ENCODE data around the gene LONP1.

The LONP1 gene

DNA sequence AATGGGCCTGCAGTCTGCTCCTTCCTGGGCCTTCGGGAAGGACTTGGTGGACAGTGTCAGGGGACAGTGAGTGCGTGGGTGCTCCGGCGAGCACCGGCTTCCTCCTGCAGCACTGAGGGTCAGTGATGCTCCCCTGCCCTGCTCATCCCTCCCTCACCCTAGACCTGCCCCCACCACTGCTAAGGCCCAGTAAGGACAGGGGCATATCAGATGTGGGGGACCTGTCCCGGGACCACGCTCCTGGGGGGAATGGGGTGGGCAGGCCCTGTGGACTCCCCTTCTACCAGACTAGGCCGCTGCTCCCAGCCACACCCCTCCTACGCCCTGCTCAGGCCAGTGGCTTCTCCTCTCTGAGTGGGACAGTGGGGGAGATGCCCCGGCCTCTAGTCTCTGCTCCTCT, 42.8 kb downstream of the LONP1 start:
- no peak for DNase-seq

DNA sequence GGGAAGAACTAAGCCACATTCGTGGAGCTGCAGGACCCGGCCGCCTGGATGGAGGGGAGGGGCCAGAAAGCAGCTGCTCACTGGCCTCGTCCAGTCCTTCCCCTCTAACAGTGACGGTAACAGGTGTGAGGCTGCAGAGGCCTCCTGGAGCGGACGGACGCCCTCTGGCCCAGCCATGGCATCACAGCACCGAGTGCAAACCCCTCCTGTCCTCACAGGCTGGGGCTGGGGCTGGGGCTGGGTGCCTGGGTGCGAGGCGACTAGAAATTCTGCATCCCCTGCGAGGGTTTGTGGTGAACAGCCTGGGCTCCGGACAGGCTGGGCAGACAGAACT, 43.2 kb downstream of the LONP1 start:
- DNase-seq: no peak

DNA sequence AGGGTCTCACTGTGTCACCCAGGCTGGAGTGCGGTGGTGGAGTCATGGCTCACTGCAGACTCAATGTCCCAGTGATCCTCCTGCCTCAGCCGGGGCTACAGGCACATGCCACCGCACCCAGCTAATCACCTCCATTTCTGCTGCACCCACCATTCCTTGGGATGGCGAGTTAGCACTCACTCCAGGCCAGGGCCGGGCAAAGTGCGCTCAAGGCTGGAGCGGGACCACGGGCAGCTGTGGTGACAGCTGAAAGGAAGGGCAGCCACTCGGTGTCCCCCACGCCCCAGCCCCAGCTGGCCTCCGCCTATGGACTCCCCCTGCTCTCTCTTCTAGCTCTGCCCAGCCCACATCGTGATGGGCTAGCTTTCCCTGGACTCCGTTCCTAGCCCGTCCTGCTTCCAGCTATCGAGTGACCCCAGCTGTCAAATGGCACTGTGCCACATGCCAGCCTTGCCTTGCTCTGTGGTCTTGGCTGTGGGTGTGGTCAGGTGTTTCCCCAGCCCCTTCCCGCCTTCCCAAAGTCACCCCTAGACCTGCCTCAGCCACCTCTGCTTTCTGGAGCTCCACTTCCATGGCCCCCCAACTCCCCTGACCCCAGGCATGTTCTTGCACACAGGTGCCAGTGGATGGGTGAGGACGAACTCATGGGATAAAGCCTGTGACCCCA, 43.7 kb downstream of the LONP1 start:
- DNase-seq: no peak

DNA sequence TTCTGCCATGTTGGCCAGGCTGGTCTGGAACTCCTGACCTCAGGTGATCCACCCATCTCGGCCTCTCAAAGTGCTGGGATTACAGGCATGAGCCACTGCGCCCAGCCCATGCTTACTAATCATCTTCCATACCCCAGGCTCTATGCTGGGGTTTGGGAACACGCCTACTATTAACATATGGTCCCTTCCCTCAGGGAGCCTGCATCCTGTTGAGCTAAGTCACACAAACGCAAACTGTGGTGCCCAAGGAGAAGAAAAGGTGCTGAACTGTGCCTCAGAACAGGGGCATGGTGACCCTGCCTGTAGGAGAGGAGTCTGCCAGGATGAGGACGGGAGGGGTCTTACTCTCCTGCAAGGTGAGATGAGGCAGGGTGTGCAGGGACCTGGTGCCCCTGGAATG, 45.2 kb downstream of the LONP1 start:
- peak; percentile 23 for DNase-seq

DNA sequence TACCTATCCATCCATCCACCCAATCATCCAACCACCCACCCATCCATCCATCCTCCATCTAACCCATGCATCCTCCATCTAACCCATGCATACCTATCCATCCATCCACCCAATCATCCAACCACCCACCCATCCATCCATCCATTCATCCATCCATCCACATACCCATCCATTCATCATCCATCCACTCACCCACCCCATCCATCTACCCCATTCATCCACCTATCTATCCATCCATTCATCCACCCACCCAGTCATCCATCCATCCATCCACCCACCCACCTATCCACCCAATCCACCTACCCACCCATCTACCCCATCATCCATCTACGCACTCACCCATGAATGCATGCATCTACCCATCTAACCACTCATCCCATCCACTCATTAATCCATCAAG, 46.2 kb downstream of the LONP1 start:
- no peak for DNase-seq

DNA sequence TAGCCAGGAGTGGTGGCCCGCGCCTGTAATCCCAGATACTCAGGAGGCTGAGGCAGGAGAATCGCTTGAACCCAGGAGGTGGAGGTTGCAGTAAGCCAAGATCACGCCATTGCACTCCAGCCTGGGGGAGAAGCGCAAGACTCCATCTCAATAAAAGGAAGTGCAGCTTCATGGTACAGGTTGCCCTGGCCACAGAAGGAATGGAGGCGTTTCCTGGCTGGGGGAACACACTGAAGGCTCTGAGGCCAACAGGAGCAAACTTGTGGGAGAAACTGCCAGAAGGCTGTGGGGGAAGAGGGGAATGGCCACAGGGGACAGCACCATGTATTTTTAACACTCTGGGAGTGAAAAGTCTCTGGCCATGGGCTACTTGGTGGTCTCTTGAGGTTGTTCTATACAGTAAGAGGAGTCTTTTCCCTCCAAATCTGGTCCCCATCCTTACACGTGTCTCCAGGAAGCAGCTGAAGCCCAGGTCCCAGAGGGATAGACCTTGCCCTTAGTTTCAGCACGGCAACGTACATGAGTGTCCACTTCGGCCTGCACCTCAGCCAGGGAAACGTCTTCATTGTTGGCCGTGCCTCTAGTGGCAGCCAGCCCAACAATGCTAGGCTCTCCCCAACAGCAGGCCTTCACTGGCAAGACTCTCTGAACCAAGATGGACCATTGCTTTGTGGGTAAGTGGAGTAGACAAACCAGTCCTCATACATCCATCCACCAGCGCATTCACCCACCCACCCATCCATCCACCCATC, 47.1 kb downstream of the LONP1 start:
- DNase-seq: no peak

DNA sequence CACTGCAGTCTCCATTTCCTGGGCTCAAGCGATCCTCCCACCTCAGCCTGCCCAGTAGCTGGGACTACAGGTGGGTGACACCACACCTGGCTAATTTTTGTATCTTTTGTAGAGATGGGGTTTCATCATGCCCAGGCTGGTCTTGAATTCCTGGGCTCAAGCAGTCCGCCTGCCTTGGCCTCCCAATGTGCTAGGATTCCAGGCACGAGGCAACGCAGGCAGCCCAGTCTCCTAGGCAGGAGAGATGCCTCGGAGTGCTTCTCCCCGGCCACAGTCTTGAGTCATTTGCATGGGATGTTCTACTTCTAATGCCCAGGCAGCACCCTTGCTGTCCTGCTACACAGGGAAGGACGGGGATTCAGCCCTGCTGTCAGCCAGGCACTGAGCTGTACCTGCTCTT, 48.3 kb downstream of the LONP1 start:
- DNase-seq: no peak

DNA sequence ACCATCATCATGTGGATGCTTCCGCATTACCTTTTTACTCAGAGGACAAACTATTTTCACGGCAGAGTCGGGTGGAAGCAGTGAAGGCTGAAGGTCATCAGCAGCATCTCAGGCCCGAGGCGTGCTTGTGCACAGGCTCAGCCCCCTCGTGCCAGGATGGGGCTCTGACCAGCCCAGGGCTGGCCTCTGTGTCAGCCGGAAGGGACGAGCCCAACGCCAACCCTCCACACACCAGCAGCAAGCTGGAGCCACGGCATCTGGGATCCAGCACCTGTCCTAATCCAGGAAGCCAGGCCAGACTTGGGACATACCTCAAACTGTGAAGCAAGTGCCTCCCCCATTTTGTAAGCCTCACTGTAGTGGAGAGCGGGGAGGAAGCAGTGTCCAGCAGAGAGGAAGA, 50.7 kb downstream of the LONP1 start:
- DNase-seq: no peak

DNA sequence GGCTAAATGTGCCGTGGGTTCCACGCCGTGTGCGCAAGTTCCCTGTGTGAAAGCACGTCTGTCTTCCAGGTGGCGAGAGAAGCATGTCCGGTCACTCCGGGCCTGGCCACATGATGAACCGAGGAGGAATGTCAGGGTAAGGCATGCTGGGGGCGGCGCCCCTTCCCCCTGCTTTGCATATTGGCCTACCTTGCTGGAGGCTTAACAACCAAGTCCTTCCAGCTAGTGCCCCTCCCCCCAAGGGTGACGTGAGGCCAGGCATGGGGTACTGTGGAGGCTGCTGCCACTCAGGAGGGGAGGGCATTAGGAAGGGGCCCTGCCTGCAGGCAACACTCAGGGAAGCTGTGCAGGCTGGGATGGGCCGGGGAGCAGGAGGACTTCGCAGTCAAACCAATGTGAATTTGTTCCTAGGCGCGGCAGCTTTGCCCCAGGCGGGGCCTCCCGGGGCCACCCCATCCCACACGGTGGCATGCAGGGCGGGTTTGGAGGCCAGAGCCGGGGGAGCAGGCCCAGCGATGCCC, 52.1 kb downstream of the LONP1 start:
- DNase-seq: no peak

DNA sequence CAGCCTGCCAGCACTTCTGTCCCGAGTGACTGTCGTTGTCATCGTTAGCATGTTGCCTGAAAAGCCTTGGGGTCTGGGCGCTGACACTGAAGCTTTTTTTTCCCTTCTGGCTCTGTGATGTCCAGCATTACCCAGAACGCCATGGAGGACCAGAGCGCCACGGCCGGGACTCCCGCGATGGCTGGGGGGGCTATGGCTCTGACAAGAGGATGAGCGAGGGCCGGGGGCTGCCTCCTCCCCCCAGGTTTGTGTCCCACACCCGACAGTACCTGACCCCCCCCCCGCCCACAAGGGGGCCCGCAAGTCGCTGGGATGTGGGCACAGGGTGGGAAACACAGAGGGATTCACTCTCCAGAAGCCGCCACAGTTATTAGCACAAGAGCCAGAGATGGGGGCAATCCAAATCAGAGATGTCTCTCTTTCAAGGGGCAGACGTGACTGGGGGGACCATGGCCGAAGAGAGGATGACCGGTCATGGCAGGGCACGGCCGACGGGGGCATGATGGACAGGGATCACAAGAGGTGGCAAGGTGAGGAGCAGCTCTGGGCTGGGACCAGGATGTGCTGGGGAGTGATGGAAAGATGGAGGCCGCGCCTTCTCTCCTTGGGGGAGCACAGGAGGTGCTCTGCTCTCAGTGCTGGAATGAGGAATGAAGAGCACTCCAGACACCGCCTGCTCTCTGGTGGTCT, 52.9 kb downstream of the LONP1 start:
- DNase-seq: no peak

DNA sequence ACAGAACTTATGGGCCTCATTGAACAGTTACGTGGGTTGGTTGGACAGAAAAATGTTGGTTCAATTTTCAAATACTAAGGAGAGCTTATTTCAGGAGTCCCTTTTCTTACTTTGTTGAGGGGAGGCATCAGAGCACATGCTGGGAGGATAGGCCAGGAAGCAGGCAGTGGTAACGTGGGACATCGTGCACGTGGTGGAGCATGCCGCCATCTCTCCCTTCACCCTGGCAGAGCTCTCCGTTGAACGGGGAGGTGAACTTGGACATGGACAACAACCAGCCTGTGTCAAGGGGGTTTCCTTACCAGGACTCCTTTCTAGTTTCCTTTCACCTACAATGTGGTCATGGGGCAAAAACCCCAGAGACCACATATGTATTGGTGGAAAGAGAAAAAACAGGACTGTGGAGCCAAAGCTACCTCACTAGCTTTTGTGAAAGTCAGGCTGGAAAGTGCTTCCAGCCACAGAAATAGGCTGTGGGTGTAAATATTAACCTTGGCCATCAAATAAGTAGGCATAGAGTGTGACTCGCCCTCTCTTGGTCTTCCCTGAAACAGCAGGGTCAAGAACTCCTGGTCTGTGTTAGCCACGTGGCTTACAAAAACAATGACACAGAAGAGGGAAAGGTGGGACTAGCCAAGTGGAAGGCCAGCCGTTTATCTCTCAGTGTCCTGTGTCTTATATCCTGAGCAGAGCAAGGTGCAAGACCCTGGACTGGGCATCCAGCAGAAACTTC, 54.0 kb downstream of the LONP1 start:
- no peak for DNase-seq

DNA sequence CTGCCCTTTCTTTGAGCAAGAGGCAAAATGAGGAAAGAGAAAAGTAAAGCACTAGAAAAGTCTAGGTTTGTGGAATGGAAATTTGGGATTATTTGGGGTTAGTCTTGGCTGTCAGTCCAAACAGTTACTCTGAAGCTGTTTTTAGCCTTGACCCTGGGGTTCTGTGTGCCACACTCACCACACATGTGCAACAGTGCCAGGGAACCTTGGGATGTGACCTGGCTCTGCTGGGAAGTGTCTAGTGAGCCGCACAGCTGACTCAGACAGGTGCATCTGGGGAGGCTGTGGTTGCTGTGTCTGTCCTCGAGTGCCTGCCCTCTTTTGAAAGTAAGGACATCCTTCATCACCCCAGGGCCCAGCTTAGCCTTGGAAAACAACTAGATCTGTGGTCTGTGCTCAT, 55.4 kb downstream of the LONP1 start:
- DNase-seq: no peak

DNA sequence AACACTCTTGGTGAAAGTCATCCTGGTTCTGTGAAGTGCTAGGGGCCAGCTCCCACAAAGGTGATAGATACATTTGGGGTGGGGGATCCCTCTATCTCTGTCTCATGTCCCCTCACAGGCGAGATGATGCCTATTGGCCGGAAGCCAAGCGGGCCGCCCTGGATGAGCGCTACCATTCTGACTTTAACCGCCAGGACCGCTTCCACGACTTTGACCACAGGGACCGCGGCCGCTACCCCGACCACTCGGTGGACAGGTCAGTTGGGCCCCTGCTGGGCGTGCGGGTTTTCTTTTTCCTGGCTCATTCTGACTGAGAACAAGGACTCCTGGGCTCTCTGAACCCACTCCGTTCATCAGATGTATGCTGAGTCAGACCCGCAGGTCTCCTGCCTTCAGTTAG, 56.0 kb downstream of the LONP1 start:
- DNase-seq: no peak

DNA sequence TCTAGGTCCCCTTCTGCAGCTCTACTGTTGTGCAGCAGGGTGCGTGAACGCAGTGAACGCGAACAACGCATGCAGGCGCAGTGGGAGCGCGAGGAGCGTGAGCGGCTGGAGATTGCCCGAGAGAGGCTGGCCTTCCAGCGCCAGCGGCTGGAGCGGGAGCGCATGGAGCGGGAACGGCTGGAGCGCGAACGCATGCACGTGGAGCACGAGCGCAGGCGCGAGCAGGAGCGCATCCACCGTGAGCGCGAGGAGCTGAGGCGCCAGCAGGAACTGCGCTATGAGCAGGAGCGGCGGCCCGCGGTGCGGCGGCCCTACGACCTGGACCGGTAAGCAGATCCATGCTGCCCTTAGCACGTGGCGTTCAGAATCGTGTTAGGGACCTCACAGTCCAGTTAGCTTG, 58.5 kb downstream of the LONP1 start:
- DNase-seq: no peak

DNA sequence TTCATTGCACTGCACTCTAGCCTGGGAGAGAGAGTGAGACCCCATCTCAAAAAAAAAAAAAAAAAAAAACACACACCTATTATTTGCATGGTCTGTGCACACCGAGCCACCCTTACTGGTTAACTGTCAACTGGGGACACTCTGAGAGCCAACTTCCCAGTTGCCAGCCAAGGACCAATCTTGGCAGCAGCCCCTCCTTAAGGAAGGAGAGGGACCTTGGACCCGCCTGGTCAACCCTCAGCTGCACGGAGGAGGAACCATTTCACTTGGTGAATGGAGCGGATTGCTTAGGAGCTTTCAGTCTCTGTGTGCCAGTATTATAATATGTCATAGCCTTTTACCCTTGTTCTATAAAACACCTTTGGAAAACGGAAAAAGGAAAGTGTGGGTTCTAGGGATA, 64.5 kb downstream of the LONP1 start:
- DNase-seq: no peak

DNA sequence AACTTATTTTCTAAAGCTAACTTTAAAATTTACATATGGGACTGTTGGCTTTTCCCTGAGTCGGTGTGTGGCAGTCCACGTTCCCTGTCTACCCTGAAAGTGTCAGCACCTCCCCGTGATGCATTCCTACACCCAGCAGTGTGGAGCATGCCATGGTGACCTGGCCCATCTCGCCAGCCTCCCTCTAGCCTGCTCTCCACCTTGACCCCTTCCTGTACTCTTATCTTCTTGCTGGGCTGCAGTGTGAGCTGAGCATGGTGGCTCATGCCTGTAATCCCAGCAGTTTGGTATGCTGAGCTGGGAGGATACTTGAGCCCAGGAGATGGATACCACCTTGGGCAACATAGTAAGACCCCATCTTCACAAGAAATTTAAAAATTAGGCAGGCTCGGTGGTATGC, 65.0 kb downstream of the LONP1 start:
- DNase-seq: no peak

DNA sequence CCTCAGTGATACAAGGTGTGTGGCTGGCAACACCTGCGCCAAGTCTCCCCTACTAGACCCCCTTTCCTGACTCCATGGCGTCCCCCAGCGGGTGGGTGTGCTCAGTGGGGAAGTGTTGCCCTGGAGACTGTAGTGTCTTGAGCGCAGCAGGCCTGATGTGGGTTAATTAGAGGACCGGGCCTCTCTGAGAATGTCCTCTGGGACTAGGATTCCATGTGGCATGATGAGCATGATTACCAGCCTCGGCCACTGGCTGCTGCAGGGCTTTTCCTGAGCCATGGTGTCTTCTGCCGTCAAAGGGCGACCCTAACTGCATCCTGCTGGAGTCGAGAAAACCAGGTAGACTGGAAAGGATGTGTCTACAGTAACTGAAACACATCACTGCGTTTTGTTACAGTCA, 67.7 kb downstream of the LONP1 start:
- DNase-seq: no peak

DNA sequence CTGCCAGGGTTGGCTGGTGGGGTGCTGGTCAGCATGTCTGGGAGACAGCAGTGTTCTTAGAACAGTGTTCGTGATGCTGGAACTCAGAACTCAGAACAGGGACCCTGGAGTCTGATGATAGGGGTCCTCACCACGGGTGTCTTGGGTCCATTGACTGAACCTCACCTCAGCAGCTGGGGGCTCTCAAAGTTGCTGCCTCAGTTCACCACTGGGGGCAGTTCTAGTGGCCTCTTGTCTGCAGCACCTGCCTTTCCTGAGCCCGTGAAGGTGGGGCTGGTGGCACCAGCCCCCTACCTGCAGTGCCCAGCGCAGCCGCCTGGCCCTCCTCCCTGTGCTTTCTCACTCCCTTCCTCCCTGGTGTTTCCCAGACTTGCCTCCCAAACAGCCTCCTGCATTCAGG, 68.6 kb downstream of the LONP1 start:
- no peak for DNase-seq

DNA sequence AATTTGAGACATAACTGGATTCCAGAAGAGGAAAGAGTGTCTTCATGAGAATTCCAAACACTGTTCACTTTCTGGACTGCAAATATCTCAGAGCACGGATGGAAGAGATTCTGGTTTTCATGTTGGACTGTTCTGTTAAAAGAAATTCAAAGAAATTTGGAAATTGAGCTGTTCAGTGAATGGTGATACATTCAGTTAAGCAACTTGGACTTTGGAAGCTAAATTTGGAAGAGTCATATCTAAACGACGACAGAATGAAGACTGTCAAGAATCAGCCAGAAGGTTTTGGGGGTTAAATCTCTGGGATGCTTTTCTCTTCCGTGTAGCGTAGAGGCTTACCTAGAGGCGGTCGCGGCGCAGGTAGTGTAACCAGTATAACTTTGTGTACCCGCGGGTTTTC, 71.5 kb downstream of the LONP1 start:
- no peak for DNase-seq

DNA sequence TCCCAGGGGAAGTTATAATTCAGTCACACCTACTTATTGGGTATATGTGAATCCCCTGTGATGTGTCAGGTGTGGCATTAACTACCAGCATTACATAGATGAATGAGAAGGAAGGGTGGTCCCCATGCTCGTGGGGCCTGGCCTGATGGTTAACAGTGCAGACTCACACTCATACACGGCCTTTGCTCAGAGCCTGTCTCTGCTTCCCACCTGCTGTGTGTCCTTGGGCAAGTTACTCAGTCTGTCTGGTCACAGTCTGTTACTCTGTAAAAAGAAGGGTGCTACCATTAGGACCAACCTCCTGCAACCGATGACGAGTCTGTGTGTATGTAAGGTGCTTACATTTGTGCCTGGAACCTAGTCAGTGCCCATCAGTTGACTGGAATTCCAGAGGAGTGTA, 73.2 kb downstream of the LONP1 start:
- DNase-seq: no peak

DNA sequence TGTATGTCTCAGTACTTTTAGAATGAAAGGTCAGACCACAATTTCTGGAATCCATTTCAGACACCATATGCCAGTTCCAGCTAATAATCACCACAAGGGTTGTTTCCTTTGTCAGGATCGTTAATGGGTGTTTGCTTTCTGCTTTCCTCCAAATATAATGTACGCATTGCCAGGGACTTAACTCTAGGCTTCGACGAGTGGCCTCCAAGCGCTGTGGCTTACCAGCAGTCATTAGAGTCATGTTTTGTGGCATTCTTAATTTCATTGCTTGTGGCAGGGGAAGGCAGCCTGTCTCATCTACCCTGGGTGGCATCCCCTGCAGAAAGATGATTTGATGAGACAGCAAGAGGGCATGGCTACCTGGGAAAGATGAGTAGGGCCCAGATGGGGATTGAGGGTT, 74.5 kb downstream of the LONP1 start:
- no peak for DNase-seq

DNA sequence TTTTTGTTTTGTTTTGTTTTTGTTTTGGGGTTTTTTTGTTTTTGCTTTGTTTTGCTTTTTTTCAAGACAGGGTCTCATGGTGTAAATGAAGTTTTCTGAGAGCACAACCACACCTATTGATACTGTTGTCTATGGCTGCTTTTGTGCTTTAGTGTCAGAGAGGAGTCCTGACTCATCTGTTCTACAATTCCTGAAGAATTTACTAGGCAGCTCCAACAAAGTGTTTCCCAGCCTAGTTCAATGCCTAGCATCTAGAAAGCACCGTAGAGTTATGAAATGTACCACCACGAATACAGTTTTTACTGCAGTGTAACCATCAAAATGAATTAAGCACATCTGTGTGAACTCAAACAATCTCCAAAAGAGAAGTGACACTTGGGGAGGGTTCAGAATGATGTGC, 75.9 kb downstream of the LONP1 start:
- no peak for DNase-seq

DNA sequence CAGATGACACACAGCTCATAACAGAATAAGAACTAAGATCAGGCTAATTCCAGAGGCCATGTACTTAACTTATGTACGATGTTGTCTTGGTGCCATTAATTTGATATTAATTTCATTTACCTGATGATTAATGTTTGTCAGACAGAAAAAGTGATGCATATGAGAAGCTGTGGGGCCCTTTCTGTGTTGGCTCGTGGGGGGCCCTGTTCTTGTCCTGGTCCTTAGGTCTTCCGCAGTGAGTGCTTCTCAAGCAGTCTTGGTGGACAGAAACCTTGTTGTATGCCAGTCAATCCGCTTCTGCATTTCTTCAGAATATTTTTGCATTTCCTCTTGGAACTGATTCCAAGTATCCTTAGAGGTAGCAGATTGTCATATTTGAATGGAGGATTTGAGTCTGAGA, 76.9 kb downstream of the LONP1 start:
- no peak for DNase-seq

DNA sequence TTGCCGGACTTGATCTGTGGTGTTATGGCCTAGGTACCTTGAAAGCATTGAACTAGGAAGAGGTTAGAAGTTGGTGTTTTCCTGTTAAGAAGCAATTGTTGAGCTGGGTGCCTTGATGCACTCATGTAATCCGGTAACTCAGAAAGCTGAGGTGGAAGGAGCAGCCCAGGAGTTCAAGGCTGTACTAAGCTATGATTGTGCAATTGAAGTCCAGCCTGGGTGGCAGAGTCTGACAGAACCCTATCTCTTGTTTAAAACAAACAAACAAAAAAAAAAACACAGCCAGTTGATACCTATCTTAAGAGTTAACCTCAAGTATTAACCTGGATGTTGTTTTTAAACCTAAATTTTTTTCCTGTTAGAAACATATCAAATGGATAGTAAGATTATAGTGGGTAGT, 77.7 kb downstream of the LONP1 start:
- DNase-seq: no peak

All from DMS 273 treated with DMSO at 0.1 percent for 48 hours (cell line).